Astrocyte (in vitro differentiated cells and primary cell): ENCODE results near the gene HDAC1. TPM values are rescaled to one million over a fixed set of nuclear protein-coding genes. Genes with fewer than 3 reads are reported as not detected.

Experiments used
- DNase-seq: peaks from one replicate; pipeline ENCODE4 v3.0.0-alpha.2; 2010; ENCODE audit warnings: low read depth
- FAIRE-seq: peaks from 2 replicates; lab custom pipeline; 2011; peaks lifted over from hg19 to GRCh38; lab: Jason Lieb, UNC
- H2AFZ ChIP-seq: 2 replicates; pipeline ENCODE4 v1.6.0; 2012; ENCODE audit warnings: low read depth, low read length, inconsistent platforms
- H3K27ac ChIP-seq: 2 replicates; pipeline ENCODE4 v1.5.1; 2011; ENCODE audit warnings: low read depth, low read length, inconsistent platforms
- H3K27me3 ChIP-seq: 2 replicates; pipeline ENCODE4 v1.6.0; 2011; ENCODE audit warnings: low read length, inconsistent platforms; ENCODE audit not compliant: insufficient read depth
- H3K36me3 ChIP-seq: 2 replicates; pipeline ENCODE4 v1.5.1; 2011; ENCODE audit warnings: low read length, inconsistent platforms; ENCODE audit not compliant: insufficient read depth
- H3K4me1 ChIP-seq: 2 replicates; pipeline ENCODE4 v1.5.1; 2011; ENCODE audit warnings: low read length, inconsistent platforms; ENCODE audit not compliant: insufficient read depth
- H3K4me2 ChIP-seq: 2 replicates; pipeline ENCODE4 v1.6.0; 2012; ENCODE audit warnings: low read length, inconsistent platforms
- H3K4me3 ChIP-seq: 2 replicates; pipeline ENCODE4 v1.5.1; 2011; ENCODE audit warnings: low read depth, mild to moderate bottlenecking, low read length, inconsistent platforms; ENCODE audit not compliant: insufficient read depth
- H3K79me2 ChIP-seq: 2 replicates; pipeline ENCODE4 v1.6.0; 2012; ENCODE audit warnings: mild to moderate bottlenecking, low read length, inconsistent platforms; ENCODE audit not compliant: insufficient read depth
- H3K9ac ChIP-seq: 2 replicates; pipeline ENCODE4 v1.6.0; 2012; ENCODE audit warnings: mild to moderate bottlenecking, low read length, inconsistent platforms
- H3K9me3 ChIP-seq: 2 replicates; pipeline ENCODE4 v1.5.1; 2012; ENCODE audit warnings: low read depth, mild to moderate bottlenecking, low read length, inconsistent platforms; ENCODE audit not compliant: insufficient read depth
- H4K20me1 ChIP-seq: 2 replicates; pipeline ENCODE4 v1.6.0; 2012; ENCODE audit warnings: low read length, inconsistent platforms; ENCODE audit not compliant: insufficient read depth
- H3K27ac Mint-ChIP-seq: one replicate; pipeline ENCODE4 v1.8.0; 2021; ENCODE audit warnings: mild to moderate bottlenecking, mixed read lengths; ENCODE audit not compliant: unreplicated experiment
- H3K27me3 Mint-ChIP-seq: one replicate; pipeline ENCODE4 v1.8.0; 2021; ENCODE audit warnings: low read depth, mixed read lengths; ENCODE audit not compliant: unreplicated experiment
- H3K36me3 Mint-ChIP-seq: one replicate; pipeline ENCODE4 v1.8.0; 2021; ENCODE audit warnings: low read depth, mixed read lengths; ENCODE audit not compliant: unreplicated experiment
- H3K4me1 Mint-ChIP-seq: one replicate; pipeline ENCODE4 v1.8.0; 2021; ENCODE audit warnings: low read depth, mixed read lengths; ENCODE audit not compliant: unreplicated experiment
- H3K4me3 Mint-ChIP-seq: one replicate; pipeline ENCODE4 v1.8.0; 2021; ENCODE audit warnings: mild to moderate bottlenecking, moderate library complexity, mixed read lengths; ENCODE audit not compliant: unreplicated experiment
- H3K9me3 Mint-ChIP-seq: one replicate; pipeline ENCODE4 v1.8.0; 2021; ENCODE audit warnings: mild to moderate bottlenecking, mixed read lengths; ENCODE audit not compliant: unreplicated experiment
- EZH2 ChIP-seq: IDR thresholded peaks from 2 replicates; pipeline ENCODE4 v1.6.1; 2012; ENCODE audit warnings: mild to moderate bottlenecking, low read length, inconsistent platforms; ENCODE audit not compliant: insufficient read depth
- total RNA-seq: library from RNA; stranded (reverse); gene quantifications from 2 replicates; pipeline ENCODE4 v1.2.1, GENCODE V29; 2021
- TF ChIP-seq, protein P1 (sequence below): IDR thresholded peaks from 2 replicates; pipeline ENCODE4 v1.5.1; 2011; ENCODE audit warnings: low read depth, mild to moderate bottlenecking, inconsistent platforms, low read length, moderate library complexity; ENCODE audit not compliant: insufficient read depth

The HDAC1 gene
- total RNA-seq, 1 donor from 2014 or later: 99.6 TPM

DNA sequence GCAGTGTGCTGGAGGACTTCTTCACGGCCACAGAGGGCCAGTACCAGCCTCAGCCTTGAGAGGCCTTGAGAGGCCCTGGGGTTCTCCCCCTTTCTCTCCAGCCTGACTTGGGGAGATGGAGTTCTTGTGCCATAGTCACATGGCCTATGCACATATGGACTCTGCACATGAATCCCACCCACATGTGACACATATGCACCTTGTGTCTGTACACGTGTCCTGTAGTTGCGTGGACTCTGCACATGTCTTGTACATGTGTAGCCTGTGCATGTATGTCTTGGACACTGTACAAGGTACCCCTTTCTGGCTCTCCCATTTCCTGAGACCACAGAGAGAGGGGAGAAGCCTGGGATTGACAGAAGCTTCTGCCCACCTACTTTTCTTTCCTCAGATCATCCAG, 6.2 kb upstream of the HDAC1 start:
- no peak overlapping the region for H3K27ac Mint-ChIP-seq
- no peaks in the 10 kb centered on the region for H3K9me3 Mint-ChIP-seq
- no peak overlapping the region for H2AFZ ChIP-seq
- H3K36me3 Mint-ChIP-seq: no peaks in the 10 kb centered on the region
- no peak overlapping the region for H3K4me3 Mint-ChIP-seq
- H3K4me1 ChIP-seq: no peaks in the 10 kb centered on the region
- no peaks in the 10 kb centered on the region for H3K27me3 ChIP-seq
- H3K4me2 ChIP-seq: no peak overlapping the region
- FAIRE-seq (no peak), DNase-seq (no peak)
- no peak overlapping the region for H3K27ac ChIP-seq
- no peaks in the 10 kb centered on the region for H3K79me2 ChIP-seq
- TF ChIP-seq, protein P1, sequence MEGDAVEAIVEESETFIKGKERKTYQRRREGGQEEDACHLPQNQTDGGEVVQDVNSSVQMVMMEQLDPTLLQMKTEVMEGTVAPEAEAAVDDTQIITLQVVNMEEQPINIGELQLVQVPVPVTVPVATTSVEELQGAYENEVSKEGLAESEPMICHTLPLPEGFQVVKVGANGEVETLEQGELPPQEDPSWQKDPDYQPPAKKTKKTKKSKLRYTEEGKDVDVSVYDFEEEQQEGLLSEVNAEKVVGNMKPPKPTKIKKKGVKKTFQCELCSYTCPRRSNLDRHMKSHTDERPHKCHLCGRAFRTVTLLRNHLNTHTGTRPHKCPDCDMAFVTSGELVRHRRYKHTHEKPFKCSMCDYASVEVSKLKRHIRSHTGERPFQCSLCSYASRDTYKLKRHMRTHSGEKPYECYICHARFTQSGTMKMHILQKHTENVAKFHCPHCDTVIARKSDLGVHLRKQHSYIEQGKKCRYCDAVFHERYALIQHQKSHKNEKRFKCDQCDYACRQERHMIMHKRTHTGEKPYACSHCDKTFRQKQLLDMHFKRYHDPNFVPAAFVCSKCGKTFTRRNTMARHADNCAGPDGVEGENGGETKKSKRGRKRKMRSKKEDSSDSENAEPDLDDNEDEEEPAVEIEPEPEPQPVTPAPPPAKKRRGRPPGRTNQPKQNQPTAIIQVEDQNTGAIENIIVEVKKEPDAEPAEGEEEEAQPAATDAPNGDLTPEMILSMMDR: no peak
- TF ChIP-seq EZH2: no peak
- H3K9me3 ChIP-seq: no peaks in the 10 kb centered on the region
- no peaks in the 10 kb centered on the region for H3K4me1 Mint-ChIP-seq
- no peak overlapping the region for H3K4me3 ChIP-seq
- no peaks in the 10 kb centered on the region for H3K36me3 ChIP-seq
- H3K27me3 Mint-ChIP-seq: no peaks in the 10 kb centered on the region
- H3K9ac ChIP-seq: no peak overlapping the region
- no peaks in the 10 kb centered on the region for H4K20me1 ChIP-seq

DNA sequence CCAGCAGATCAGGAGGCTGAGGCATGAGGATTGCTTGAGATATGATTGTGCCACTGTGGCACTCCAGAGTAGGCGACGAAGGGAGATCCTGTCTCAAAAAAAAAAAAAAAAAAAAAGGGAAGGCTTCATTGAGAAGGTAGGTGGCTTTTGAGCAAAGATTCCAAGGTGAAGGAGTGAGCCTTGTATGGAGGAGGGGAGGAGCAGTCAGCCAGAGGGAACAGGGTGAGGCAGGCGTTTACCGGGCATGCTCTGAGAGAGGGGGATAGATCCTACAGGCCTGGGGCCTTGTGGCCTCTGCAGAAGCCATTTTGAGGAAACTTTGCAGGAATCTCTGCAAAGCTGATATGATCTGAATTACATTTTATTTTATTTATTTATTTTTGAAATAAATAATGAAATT, 5.1 kb upstream of the HDAC1 start:
- Histone ChIP-seq H3K36me3 (no peaks in the 10 kb centered on the region), H3K4me2 (no peak overlapping the region), H3K4me1 (peaks cover 6% of the 10 kb centered on the region), H3K27me3 (no peaks in the 10 kb centered on the region), H2AFZ (no peak overlapping the region), H3K9ac (no peak overlapping the region), H3K79me2 (no peaks in the 10 kb centered on the region), H3K9me3 (no peaks in the 10 kb centered on the region), H3K27ac (no peak overlapping the region), H4K20me1 (no peaks in the 10 kb centered on the region), H3K4me3 (no peak overlapping the region)
- no peak for TF ChIP-seq EZH2
- TF ChIP-seq, protein P1: no peak
- no peak overlapping the region for H3K27ac Mint-ChIP-seq
- H3K27me3 Mint-ChIP-seq: no peaks in the 10 kb centered on the region
- DNase-seq: no peak
- H3K4me3 Mint-ChIP-seq: no peak overlapping the region
- H3K9me3 Mint-ChIP-seq: no peaks in the 10 kb centered on the region
- peaks cover 5% of the 10 kb centered on the region for H3K4me1 Mint-ChIP-seq
- no peaks in the 10 kb centered on the region for H3K36me3 Mint-ChIP-seq
- no peak for FAIRE-seq

DNA sequence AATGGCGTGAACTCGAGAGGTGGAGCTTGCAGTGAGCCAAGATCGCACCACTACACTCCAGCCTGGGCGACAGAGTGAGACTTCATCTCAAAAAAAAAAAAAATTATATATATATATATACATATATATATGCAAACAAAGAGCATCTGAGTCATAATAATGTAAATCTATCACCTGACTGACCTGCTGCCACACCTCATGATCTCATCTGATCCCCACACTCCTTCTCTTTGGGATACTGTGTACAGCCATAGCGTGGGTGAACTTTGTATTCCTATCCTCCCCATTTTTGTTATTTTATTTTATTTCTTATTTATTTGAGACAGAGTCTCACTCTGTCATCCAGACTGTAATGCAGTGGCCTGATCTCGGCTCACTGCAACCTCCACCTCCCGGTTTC, 2.6 kb upstream of the HDAC1 start:
- H3K4me3 Mint-ChIP-seq: no peak overlapping the region
- no peak for FAIRE-seq
- no peak overlapping the region for H3K9ac ChIP-seq
- H2AFZ ChIP-seq: no peak overlapping the region
- peaks cover 21% of the 10 kb centered on the region for H3K79me2 ChIP-seq
- H3K27me3 ChIP-seq: no peaks in the 10 kb centered on the region
- H3K36me3 Mint-ChIP-seq: no peaks in the 10 kb centered on the region
- no peaks in the 10 kb centered on the region for H3K9me3 ChIP-seq
- H3K4me3 ChIP-seq: no peak overlapping the region
- H3K4me1 ChIP-seq: peaks cover 6% of the 10 kb centered on the region
- peaks cover 5% of the 10 kb centered on the region for H3K4me1 Mint-ChIP-seq
- H3K27ac ChIP-seq: no peak overlapping the region
- TF ChIP-seq, protein P1: no peak
- no peak for TF ChIP-seq EZH2
- no peaks in the 10 kb centered on the region for H3K36me3 ChIP-seq
- H3K27me3 Mint-ChIP-seq: no peaks in the 10 kb centered on the region
- H3K27ac Mint-ChIP-seq: no peak overlapping the region
- no peak overlapping the region for H3K4me2 ChIP-seq
- DNase-seq: no peak
- H4K20me1 ChIP-seq: peaks cover 5% of the 10 kb centered on the region
- H3K9me3 Mint-ChIP-seq: no peaks in the 10 kb centered on the region
